Keratinocyte (primary cell): ENCODE measurements around the gene TNFAIP2. TPM values are rescaled to one million over a fixed set of nuclear protein-coding genes. Genes with fewer than 3 reads are reported as not detected.

Experiments
- DNase-seq: peaks from one replicate; pipeline ENCODE4 v3.0.0-alpha.2; 2011; ENCODE audit warnings: low read depth, missing footprints, low spot score
- FAIRE-seq: peaks from 2 replicates; lab custom pipeline; 2011; peaks lifted over from hg19 to GRCh38; lab: Jason Lieb, UNC
- H2AFZ ChIP-seq: 2 replicates; pipeline ENCODE4 v1.6.0; 2012; ENCODE audit warnings: low read length, control low read depth, inconsistent platforms; ENCODE audit not compliant: control insufficient read depth
- H3K27ac ChIP-seq: 2 replicates; pipeline ENCODE4 v1.5.1; 2011; ENCODE audit warnings: low read length; ENCODE audit not compliant: control insufficient read depth, insufficient read depth
- H3K27me3 ChIP-seq: 3 replicates; pipeline ENCODE4 v1.6.0; 2011; ENCODE audit warnings: low read length; ENCODE audit not compliant: control insufficient read depth, insufficient read depth; ENCODE audit errors: extremely low read depth
- H3K36me3 ChIP-seq, 2 experiments: 2 replicates in 1 of 2; 3 replicates in 1 of 2; pipeline ENCODE4 v1.5.1; 2011; ENCODE audit warnings: low read length in 2 of 2, mild to moderate bottlenecking in 1 of 2; ENCODE audit not compliant: control insufficient read depth in 2 of 2, insufficient read depth in 2 of 2; ENCODE audit errors: extremely low read depth in 1 of 2
- H3K4me1 ChIP-seq: 3 replicates; pipeline ENCODE4 v1.5.1; 2011; ENCODE audit warnings: low read length; ENCODE audit not compliant: control insufficient read depth, insufficient read depth; ENCODE audit errors: extremely low read depth
- H3K4me2 ChIP-seq: 3 replicates; pipeline ENCODE4 v1.6.0; 2011; ENCODE audit warnings: low read depth, low read length; ENCODE audit not compliant: control insufficient read depth, insufficient read depth; ENCODE audit errors: extremely low read depth
- H3K4me3 ChIP-seq, 3 experiments: fragments of 200-600 bp in 1 of 3; sonication (generic) in 1 of 3; 2 replicates in 2 of 3; 3 replicates in 1 of 3; pipeline ENCODE4 v1.5.1; 2011 to 2016; ENCODE audit warnings: low read length in 3 of 3, mild to moderate bottlenecking in 3 of 3, control low read depth in 2 of 3, inconsistent platforms in 1 of 3, low read depth in 1 of 3, mixed read lengths in 1 of 3, mixed run types in 1 of 3, moderate library complexity in 1 of 3; ENCODE audit not compliant: control insufficient read depth in 2 of 3, insufficient read depth in 2 of 3; ENCODE audit errors: extremely low read depth in 1 of 3
- H3K79me2 ChIP-seq: 2 replicates; pipeline ENCODE4 v1.6.0; 2012; ENCODE audit warnings: low read length; ENCODE audit not compliant: control insufficient read depth, insufficient read depth
- H3K9ac ChIP-seq: 3 replicates; pipeline ENCODE4 v1.6.0; 2011; ENCODE audit warnings: low read length; ENCODE audit not compliant: control insufficient read depth, insufficient read depth; ENCODE audit errors: extremely low read depth
- H3K9me1 ChIP-seq: 3 replicates; pipeline ENCODE4 v1.6.0; 2011; ENCODE audit warnings: low read length; ENCODE audit not compliant: control insufficient read depth, insufficient read depth; ENCODE audit errors: extremely low read depth
- H3K9me3 ChIP-seq: 2 replicates; pipeline ENCODE4 v1.5.1; 2012; ENCODE audit warnings: low read depth, low read length; ENCODE audit not compliant: control insufficient read depth
- H4K20me1 ChIP-seq: 3 replicates; pipeline ENCODE4 v1.6.0; 2011; ENCODE audit warnings: low read length; ENCODE audit not compliant: control insufficient read depth, insufficient read depth; ENCODE audit errors: extremely low read depth
- CTCF ChIP-seq, 3 experiments: IDR thresholded peaks in 1 of 3; conservative IDR thresholded peaks in 1 of 3; optimal IDR thresholded peaks in 1 of 3; 2 replicates in 2 of 3; 3 replicates in 1 of 3; pipeline versions ENCODE3 to v1.5.1; 2011; ENCODE audit warnings: low read length in 3 of 3, mild to moderate bottlenecking in 3 of 3, moderate library complexity in 2 of 3, control low read depth in 1 of 3, inconsistent platforms in 1 of 3; ENCODE audit not compliant: insufficient read depth in 2 of 3; ENCODE audit errors: extremely low read depth in 1 of 3
- EZH2 ChIP-seq: IDR thresholded peaks from one replicate; pipeline ENCODE4 v1.6.1; 2012; ENCODE audit warnings: inconsistent platforms, mild to moderate bottlenecking, low read length, moderate library complexity
- dilution Hi-C: fragments of 300-500 bp; cut with MboI; formaldehyde crosslinking; loops from one replicate; pipeline ENCODE4 v1.7.0; 2020; ENCODE audit warnings: low sequenced_read_pairs; ENCODE audit not compliant: extremely low pct_ligation_motif_present
- polyA plus RNA-seq, 5 experiments: library from polyadenylated mRNA; depleted of rRNA in 3 of 5; stranded (reverse) in 3 of 5; stranded (forward) in 1 of 5; unstranded in 1 of 5; fragments of >200 nt; gene quantifications; 1 replicate in 1 of 5; 2 replicates in 3 of 5; 3 replicates in 1 of 5; pipeline versions ENCODE4 v1.2.1 to v1.2.3, GENCODE V29; 2011 to 2012; ENCODE audit warnings: missing spikeins in 2 of 5, low read depth in 1 of 5, low replicate concordance in 1 of 5

Gene TNFAIP2
- polyA plus RNA-seq, 1 donor (not counting 4 experiments of a cell fraction or from before 2014, with no cell fraction given) = 0.71 TPM

DNA sequence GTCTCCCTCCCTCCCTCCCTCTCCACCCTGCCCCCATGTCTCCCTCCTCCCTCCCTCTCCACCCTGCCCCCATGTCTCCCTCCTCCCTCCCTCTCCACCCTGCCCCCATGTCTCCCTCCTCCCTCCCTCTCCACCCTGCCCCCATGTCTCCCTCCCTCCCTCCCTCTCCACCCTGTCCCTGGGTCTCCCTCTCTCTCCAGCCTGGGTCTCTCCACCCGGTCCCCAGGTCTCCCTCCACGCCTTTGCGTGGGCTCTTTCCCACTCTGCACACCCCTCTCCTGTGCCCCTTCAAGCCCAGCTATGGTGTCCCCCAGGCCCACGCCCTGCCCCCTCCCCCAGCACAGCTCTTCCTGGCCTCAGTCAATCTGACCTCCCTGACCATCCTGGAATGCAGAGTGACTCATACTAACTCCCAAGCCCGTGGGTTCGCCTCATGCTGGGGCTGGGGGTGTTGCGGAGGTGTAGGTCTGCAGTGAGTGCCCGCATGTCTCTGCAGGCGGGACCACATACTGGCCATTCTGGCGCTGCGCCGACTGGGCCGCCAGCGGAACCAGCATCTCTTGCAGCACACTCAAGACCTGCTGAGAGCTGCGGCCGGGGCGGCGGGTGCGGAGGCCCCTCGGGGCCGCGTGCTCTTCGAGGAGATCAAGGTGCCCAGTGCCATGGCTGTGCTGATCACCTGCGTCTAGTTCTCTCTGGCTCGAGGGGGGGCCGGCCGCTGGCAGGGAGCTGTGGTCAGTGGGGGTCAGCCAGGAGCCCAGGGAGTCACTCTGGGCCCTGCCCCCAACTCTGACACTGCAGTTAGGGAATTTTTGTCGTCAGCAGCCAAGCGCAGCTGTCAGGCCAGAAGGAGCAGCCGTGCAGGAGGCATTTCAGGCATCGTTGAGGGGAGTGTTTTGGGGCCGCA is 13.5 kb upstream of the TNFAIP2 start:
- TF ChIP-seq CTCF (optimal IDR thresholded peaks at IDR 0.05 in 1 of 3, IDR thresholded peaks at IDR 0.05 in 1 of 3, conservative IDR thresholded peaks at IDR 0.05 in 1 of 3; ENCODE audit: extremely low read depth in 1 of 3, insufficient read depth in 2 of 3, low read length in 3 of 3) (no peak), EZH2 (no peak)
- peaks cover 32% of the 10 kb centered on the region for H3K27me3 ChIP-seq
- H3K4me2 ChIP-seq = no peak overlapping the region
- no peak for FAIRE-seq
- H3K9ac ChIP-seq = no peak overlapping the region
- H3K27ac ChIP-seq = no peak overlapping the region
- H3K9me1 ChIP-seq = no peaks in the 10 kb centered on the region
- H3K9me3 ChIP-seq = no peaks in the 10 kb centered on the region
- no peak for DNase-seq
- dilution Hi-C loops = no loop called here
- no peaks in the 10 kb centered on the region for H3K4me1 ChIP-seq
- H3K4me3 ChIP-seq = no peak overlapping the region
- no peak overlapping the region for H2AFZ ChIP-seq
- no peaks in the 10 kb centered on the region for H3K36me3 ChIP-seq
- peaks cover 2% of the 10 kb centered on the region for H4K20me1 ChIP-seq
- no peaks in the 10 kb centered on the region for H3K79me2 ChIP-seq

GRCh38 chr14:103110681-103111231 is 12.5 kb upstream of the TNFAIP2 start:
- dilution Hi-C loops = no loop called here
- H3K27me3 ChIP-seq = peaks cover 30% of the 10 kb centered on the region
- H3K9me3 ChIP-seq = no peaks in the 10 kb centered on the region
- no peak overlapping the region for H3K4me2 ChIP-seq
- H3K27ac ChIP-seq = no peak overlapping the region
- H3K36me3 ChIP-seq = no peaks in the 10 kb centered on the region
- FAIRE-seq (no peak), DNase-seq (no peak)
- peaks cover 2% of the 10 kb centered on the region for H4K20me1 ChIP-seq
- no peaks in the 10 kb centered on the region for H3K79me2 ChIP-seq
- TF ChIP-seq EZH2 (no peak), CTCF (optimal IDR thresholded peaks at IDR 0.05 in 1 of 3, IDR thresholded peaks at IDR 0.05 in 1 of 3, conservative IDR thresholded peaks at IDR 0.05 in 1 of 3; ENCODE audit: extremely low read depth in 1 of 3, insufficient read depth in 2 of 3, low read length in 3 of 3) (no peak)
- H3K4me3 ChIP-seq = no peak overlapping the region
- H2AFZ ChIP-seq = no peak overlapping the region
- no peak overlapping the region for H3K9ac ChIP-seq
- H3K9me1 ChIP-seq = no peaks in the 10 kb centered on the region
- no peaks in the 10 kb centered on the region for H3K4me1 ChIP-seq
